Tibial nerve (tissue), 4 donors: ENCODE measurements around the gene EIF3F.

ENCODE experiments used
- EP300 ChIP-seq, 2 donors: sonication (generic); formaldehyde crosslinking; IDR thresholded peaks; one replicate each; pipeline ENCODE4 v1.6.1; 2017; ENCODE audit warnings: antibody characterized with exemption in 2 of 2, mild to moderate bottlenecking in 1 of 2
- POLR2A ChIP-seq, 2 donors: fragments of 450-650 bp; IDR thresholded peaks; one replicate each; pipeline ENCODE4 v1.6.1; 2017; ENCODE audit warnings: antibody characterized with exemption in 2 of 2, mild to moderate bottlenecking in 2 of 2, moderate library complexity in 2 of 2
- TF ChIP-seq, protein P1 (sequence below), 5 experiments: fragments of 200-600 bp in 3 of 5; fragments of 450-650 bp in 2 of 5; sonication (generic) in 3 of 5; IDR thresholded peaks; one replicate each; pipeline ENCODE4 v1.5.1; 2016 to 2019; ENCODE audit warnings: antibody characterized with exemption in 5 of 5, mild to moderate bottlenecking in 3 of 5, moderate library complexity in 2 of 5

DNA sequence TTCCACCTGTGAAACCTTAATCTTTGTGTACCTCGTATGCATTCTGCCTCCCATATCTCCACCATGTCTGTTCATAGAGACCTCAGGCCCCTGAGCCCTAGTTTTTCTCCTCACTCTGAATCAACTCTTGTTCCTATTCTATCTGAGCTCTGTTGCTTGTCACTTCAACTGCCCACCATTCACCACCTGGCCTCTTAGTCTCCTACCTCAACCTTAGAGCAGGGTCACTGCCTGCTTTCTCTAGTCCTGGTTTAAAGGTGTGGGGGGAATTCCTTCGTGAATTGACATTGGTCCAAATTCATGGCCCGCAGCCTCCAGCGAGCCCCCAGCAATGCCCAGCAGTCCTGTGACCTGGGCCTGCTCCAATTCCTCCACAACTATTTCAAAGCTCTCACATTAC, 54.4 kb downstream of the EIF3F start:
- TF ChIP-seq POLR2A (IDR thresholded peaks at IDR 0.05) (no peak), EP300 (IDR thresholded peaks at IDR 0.05) (no peak)
- TF ChIP-seq, protein P1, sequence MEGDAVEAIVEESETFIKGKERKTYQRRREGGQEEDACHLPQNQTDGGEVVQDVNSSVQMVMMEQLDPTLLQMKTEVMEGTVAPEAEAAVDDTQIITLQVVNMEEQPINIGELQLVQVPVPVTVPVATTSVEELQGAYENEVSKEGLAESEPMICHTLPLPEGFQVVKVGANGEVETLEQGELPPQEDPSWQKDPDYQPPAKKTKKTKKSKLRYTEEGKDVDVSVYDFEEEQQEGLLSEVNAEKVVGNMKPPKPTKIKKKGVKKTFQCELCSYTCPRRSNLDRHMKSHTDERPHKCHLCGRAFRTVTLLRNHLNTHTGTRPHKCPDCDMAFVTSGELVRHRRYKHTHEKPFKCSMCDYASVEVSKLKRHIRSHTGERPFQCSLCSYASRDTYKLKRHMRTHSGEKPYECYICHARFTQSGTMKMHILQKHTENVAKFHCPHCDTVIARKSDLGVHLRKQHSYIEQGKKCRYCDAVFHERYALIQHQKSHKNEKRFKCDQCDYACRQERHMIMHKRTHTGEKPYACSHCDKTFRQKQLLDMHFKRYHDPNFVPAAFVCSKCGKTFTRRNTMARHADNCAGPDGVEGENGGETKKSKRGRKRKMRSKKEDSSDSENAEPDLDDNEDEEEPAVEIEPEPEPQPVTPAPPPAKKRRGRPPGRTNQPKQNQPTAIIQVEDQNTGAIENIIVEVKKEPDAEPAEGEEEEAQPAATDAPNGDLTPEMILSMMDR (IDR thresholded peaks at IDR 0.05): no peak
